PC-9 (cell line): ENCODE results near the gene CDT1. TPM values are rescaled to one million over a fixed set of nuclear protein-coding genes. Genes with fewer than 3 reads are reported as not detected.

Experiments
- BruUV-seq: library from RNA; stranded (reverse); fragments of 400-500 nt; replicated peaks from 2 replicates; lab custom pipeline; 2021; lab: Mats Ljungman, UMichigan
- CTCF ChIA-PET: fragments of 300-600 bp; sonication (Branson Sonifier 250); formaldehyde crosslinking; loops from one replicate; lab custom pipeline; 2022; ENCODE audit warnings: antibody characterized with exemption; lab: Charles Lee
- POLR2A ChIA-PET: fragments of 300-600 bp; sonication (Branson Sonifier 250); formaldehyde crosslinking; loops from one replicate; lab custom pipeline; 2022; ENCODE audit warnings: antibody characterized with exemption; ENCODE audit not compliant: unreplicated experiment; lab: Charles Lee
- DNase-seq, 2 experiments: peaks; one replicate each; pipeline versions ENCODE4 v3.0.0 to v3.0.0-alpha.2; 2015 to 2022; ENCODE audit warnings: mixed read lengths in 1 of 2
- H2AFZ ChIP-seq: fragments of 200-600 bp; sonication (generic); 2 replicates; pipeline ENCODE4 v1.8.1; 2017; ENCODE audit warnings: antibody characterized with exemption
- H3F3A ChIP-seq: fragments of 200-600 bp; sonication (generic); 2 replicates; pipeline ENCODE4 v1.8.1; 2017; ENCODE audit warnings: antibody characterized with exemption, mild to moderate bottlenecking, low read depth; ENCODE audit not compliant: insufficient read depth
- H3K27ac ChIP-seq: fragments of 200-600 bp; sonication (generic); 2 replicates; pipeline ENCODE4 v1.6.1; 2016; ENCODE audit warnings: mixed run types
- H3K27me3 ChIP-seq: fragments of 200-600 bp; sonication (generic); 2 replicates; pipeline ENCODE4 v1.6.1; 2016; ENCODE audit warnings: low read depth, mixed run types; ENCODE audit not compliant: insufficient read depth
- H3K36me3 ChIP-seq: fragments of 200-600 bp; sonication (generic); 2 replicates; pipeline ENCODE4 v1.6.1; 2016; ENCODE audit warnings: low read depth, mixed run types
- H3K4me1 ChIP-seq: fragments of 200-600 bp; sonication (generic); replicated peaks from 2 replicates; pipeline ENCODE4 v1.6.1; 2016; ENCODE audit warnings: mixed run types; ENCODE audit not compliant: insufficient read depth
- H3K4me2 ChIP-seq: fragments of 200-600 bp; sonication (generic); 2 replicates; pipeline ENCODE4 v1.6.1; 2017; ENCODE audit warnings: mixed run types
- H3K4me3 ChIP-seq: fragments of 200-600 bp; sonication (generic); 2 replicates; pipeline ENCODE4 v1.6.1; 2016; ENCODE audit warnings: mixed run types
- H3K79me2 ChIP-seq: fragments of 200-600 bp; sonication (generic); 2 replicates; pipeline ENCODE4 v1.6.1; 2017; ENCODE audit warnings: low read depth, mixed run types
- H3K9me2 ChIP-seq: fragments of 200-600 bp; sonication (generic); 2 replicates; pipeline ENCODE4 v1.8.1; 2017; ENCODE audit warnings: mild to moderate bottlenecking; ENCODE audit not compliant: insufficient read depth
- H3K9me3 ChIP-seq: fragments of 200-600 bp; sonication (generic); 2 replicates; pipeline ENCODE4 v1.8.1; 2016; ENCODE audit warnings: low read depth; ENCODE audit not compliant: insufficient read depth
- H4K20me1 ChIP-seq: fragments of 200-600 bp; sonication (generic); 2 replicates; pipeline ENCODE4 v1.8.1; 2017; ENCODE audit not compliant: insufficient read depth
- CTCF ChIP-seq: fragments of 200-600 bp; sonication (generic); conservative IDR thresholded peaks from 2 replicates; pipeline ENCODE4 v1.6.1; 2017; ENCODE audit warnings: mixed run types, antibody characterized with exemption, mild to moderate bottlenecking, moderate library complexity
- EZH2 ChIP-seq: fragments of 200-600 bp; sonication (generic); IDR thresholded peaks from 2 replicates; pipeline ENCODE4 v1.8.0; 2017; ENCODE audit warnings: antibody characterized with exemption, low read depth
- intact Hi-C: fragments of 100-400 bp; cut with micrococcal nuclease; formaldehyde crosslinking; loops from one replicate; pipeline ENCODE4 v1.10.0; 2022; ENCODE audit not compliant: unreplicated experiment
- total RNA-seq: library from RNA; stranded (reverse); gene quantifications from 2 replicates; pipeline ENCODE4 v1.2.3, GENCODE V29; 2021

Gene CDT1
- total RNA-seq, 1 experiment from 2014 or later, result 73.2 TPM

DNA sequence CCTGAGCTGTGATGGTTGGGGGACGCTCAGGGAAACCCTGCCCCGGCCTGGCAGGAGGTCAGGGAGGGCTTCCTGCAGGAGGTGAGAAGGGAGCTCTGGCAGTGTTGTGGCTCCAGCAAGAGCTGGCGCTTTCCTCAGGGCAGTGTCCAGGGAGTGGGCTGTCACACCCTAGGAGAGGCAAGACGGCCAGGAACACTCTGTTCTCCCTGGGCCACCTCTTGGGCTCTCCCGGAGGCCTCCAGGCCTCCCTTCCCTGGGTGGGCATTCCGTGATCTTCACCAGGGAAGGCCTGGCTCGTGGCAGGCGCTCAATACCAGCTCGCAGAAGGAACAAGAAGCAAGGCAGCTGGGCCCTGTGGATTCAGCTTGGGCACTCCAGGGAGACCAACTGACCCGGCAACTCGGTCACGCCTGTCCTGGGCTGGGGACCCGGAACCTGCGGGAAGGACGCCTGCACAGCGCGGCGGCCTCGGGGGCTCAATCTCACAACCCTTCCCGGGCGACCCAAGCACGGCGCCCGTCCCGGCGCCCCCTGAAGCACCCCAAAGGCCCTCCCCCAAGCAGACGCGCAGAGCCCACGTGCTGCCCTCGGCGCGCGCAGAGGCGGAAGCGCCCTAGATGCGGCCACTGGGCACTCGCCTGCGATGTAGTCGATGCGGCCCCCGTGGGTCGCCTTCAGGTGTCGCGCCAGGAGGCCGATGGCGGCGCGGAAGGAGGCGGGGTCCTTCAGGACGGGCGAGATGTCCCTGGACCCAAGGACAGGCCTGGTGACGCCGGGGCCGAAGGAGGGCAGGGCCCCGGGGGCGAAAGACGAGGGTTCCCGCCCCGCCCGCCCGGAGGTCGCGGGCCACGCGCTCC, 7.6 kb downstream of the CDT1 start:
- peak overlapping the region; percentile 78 for H3K27ac ChIP-seq
- peaks cover 32% of the 10 kb centered on the region for H4K20me1 ChIP-seq
- H3K4me2 ChIP-seq, result peak overlapping the region; percentile 90
- H2AFZ ChIP-seq, result peak overlapping the region; percentile 81
- peak overlapping the region; percentile 91 for H3K4me3 ChIP-seq
- H3F3A ChIP-seq, result peaks cover 68% of the 10 kb centered on the region
- H3K9me2 ChIP-seq, result no peaks in the 10 kb centered on the region
- peak; percentile 44 to 81 for DNase-seq
- peaks cover 32% of the 10 kb centered on the region for H3K79me2 ChIP-seq
- H3K27me3 ChIP-seq, result no peaks in the 10 kb centered on the region
- no peaks in the 10 kb centered on the region for H3K9me3 ChIP-seq
- TSS peak; percentile 30 for BruUV-seq
- H3K36me3 ChIP-seq, result peaks cover 11% of the 10 kb centered on the region; the same call in 1 of the 2 replicates
- intact Hi-C loops, result loop anchor here (5.0 kb wide), 1 partner anchor 124 kb away; the partner anchor contains the start of gene SNAI3
- POLR2A ChIA-PET, result interaction anchor here (0.6 to 0.8 kb wide), 6 partner anchors 50 to 360 kb away, joined by 3 to 9 read pairs (median 3); no protein-coding TSS in a partner anchor
- TF ChIP-seq EZH2 (no peak), CTCF (no peak)
- H3K4me1 ChIP-seq, result peaks cover 16% of the 10 kb centered on the region; the same call in 1 of the 2 replicates
- CTCF ChIA-PET, result interaction anchor here (1.8 kb wide), 1 partner anchor 74 kb away, joined by 12 read pairs; no protein-coding TSS in a partner anchor

DNA sequence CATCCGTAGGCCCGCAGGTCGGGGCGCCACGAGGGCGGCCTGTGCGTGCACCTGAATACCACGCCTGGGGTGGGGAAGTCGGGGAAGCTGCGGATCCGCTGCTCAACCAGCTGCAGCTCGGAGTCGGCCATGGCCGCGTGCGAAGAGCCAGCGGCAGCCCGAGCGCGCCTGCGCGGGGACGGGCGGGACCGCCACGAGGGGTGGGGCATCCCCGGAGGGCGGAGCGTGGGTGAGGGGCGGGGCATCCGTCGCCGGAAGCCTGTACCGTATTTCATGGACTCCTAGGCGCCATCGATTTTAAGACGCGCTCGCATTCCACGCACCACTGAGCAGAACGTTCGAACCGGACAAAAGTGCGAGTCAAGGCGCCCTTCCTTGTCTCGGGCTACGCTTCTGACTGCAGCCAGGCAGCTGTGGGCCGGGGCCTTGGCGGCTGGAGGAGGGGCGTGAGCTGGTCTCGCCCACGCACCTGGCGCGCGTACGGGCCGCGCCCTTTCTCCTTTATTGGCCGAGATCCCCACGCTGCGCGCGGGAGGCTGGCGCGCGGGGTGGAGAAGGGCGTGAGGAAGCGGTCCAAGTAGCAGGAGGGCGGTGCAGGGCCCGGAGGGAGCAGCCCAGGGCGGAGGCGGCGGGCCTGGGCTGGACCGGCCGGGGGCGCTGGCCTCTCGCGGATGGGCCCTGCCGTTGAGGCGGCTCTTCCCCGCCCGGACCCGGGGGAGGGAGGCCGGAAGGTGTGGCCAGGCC, 8.4 kb downstream of the CDT1 start, which contains the start of gene APRT:
Gene APRT (minus strand): TSS at position 160 of the 744 bp plus-strand sequence. CDS start 29 bp downstream, at position 131.
- Histone ChIP-seq H3K79me2 (peaks cover 32% of the 10 kb centered on the region), H3K36me3 (peaks cover 11% of the 10 kb centered on the region; the same call in 1 of the 2 replicates), H3K27me3 (no peaks in the 10 kb centered on the region), H3K27ac (peak within 1 kb of the TSS; percentile 78), H4K20me1 (peaks cover 25% of the 10 kb centered on the region), H3F3A (peaks cover 60% of the 10 kb centered on the region), H3K9me3 (no peaks in the 10 kb centered on the region), H3K4me2 (peak within 1 kb of the TSS; percentile 90), H3K4me3 (peak within 1 kb of the TSS; percentile 91), H3K9me2 (no peaks in the 10 kb centered on the region), H3K4me1 (peaks cover 16% of the 10 kb centered on the region; the same call in 1 of the 2 replicates), H2AFZ (peak within 1 kb of the TSS; percentile 81)
- intact Hi-C loops, result loop anchor here (1.0 to 5.0 kb wide), 3 partner anchors 45 to 404 kb away; partner anchors contain the start of genes SNAI3 and TRAPPC2L
- peak; percentile 85 to 99 for DNase-seq
- TF ChIP-seq EZH2 (no peak), CTCF (peak; percentile 45; the same call in 1 of the 2 replicates)
- ChIA-PET CTCF (interaction anchor here (0.7 kb wide), 1 partner anchor 355 kb away, joined by 3 read pairs; no protein-coding TSS in a partner anchor), POLR2A (interaction anchor here (0.6 to 0.7 kb wide), 3 partner anchors 52 to 359 kb away, joined by 3 to 9 read pairs (median 3); no protein-coding TSS in a partner anchor)
- BruUV-seq, result TSS peak; percentile 2
